Neural cell (in vitro differentiated cells): Measurements from ENCODE around the gene NRG3. TPM values are rescaled to one million over a fixed set of nuclear protein-coding genes. Genes with fewer than 3 reads are reported as not detected.

Source experiments
- H2AFZ ChIP-seq: fragments of 200-600, 300-800 bp; sonication (generic), shearing (Covaris generic); 2 replicates; pipeline ENCODE4 v1.6.0; 2014; ENCODE audit warnings: low read depth, mild to moderate bottlenecking, antibody characterized with exemption, low read length, moderate library complexity
- H3F3A ChIP-seq: fragments of 200-600 bp; shearing (Covaris generic); 2 replicates; pipeline ENCODE4 v1.6.1; 2016; ENCODE audit warnings: mild to moderate bottlenecking, moderate library complexity, mixed read lengths, antibody characterized with exemption, low read length; ENCODE audit not compliant: insufficient read depth, poor library complexity, severe bottlenecking
- H3K27ac ChIP-seq: fragments of 200-600, 300-800 bp; sonication (generic), shearing (Covaris generic); 2 replicates; pipeline ENCODE4 v1.5.1; 2014; ENCODE audit warnings: mild to moderate bottlenecking, low read length, moderate library complexity
- H3K27me3 ChIP-seq: fragments of 300-800, 200-600 bp; sonication (generic), shearing (Covaris generic); 2 replicates; pipeline ENCODE4 v1.6.0; 2014; ENCODE audit warnings: mild to moderate bottlenecking, low read depth, low read length, moderate library complexity; ENCODE audit not compliant: insufficient read depth
- H3K36me3 ChIP-seq: fragments of 300-800, 200-600 bp; sonication (generic), shearing (Covaris generic); 2 replicates; pipeline ENCODE4 v1.5.1; 2014; ENCODE audit warnings: mild to moderate bottlenecking, antibody characterized with exemption, low read length, moderate library complexity; ENCODE audit not compliant: insufficient read depth
- H3K4me2 ChIP-seq: fragments of 300-800, 200-600 bp; sonication (generic), shearing (Covaris generic); 2 replicates; pipeline ENCODE4 v1.6.0; 2014; ENCODE audit warnings: mild to moderate bottlenecking, low read length
- H3K4me3 ChIP-seq: fragments of 300-800, 200-600 bp; sonication (generic), shearing (Covaris generic); 2 replicates; pipeline ENCODE4 v1.5.1; 2014; ENCODE audit warnings: mild to moderate bottlenecking, low read length, moderate library complexity
- H3K79me2 ChIP-seq: fragments of 200-600 bp; shearing (Covaris generic); replicated peaks from 2 replicates; pipeline ENCODE4 v1.6.0; 2014; ENCODE audit warnings: mild to moderate bottlenecking, low read length, moderate library complexity; ENCODE audit not compliant: insufficient read depth
- H3K9ac ChIP-seq: fragments of 300-800, 200-600 bp; sonication (generic), shearing (Covaris generic); 2 replicates; pipeline ENCODE4 v1.6.1; 2016; ENCODE audit warnings: mild to moderate bottlenecking, low read length, mixed read lengths
- H3K9me2 ChIP-seq: fragments of 200-600 bp; shearing (Covaris generic); 2 replicates; pipeline ENCODE4 v1.6.1; 2016; ENCODE audit warnings: mild to moderate bottlenecking, low read length, mixed read lengths; ENCODE audit not compliant: insufficient read depth
- H3K9me3 ChIP-seq: fragments of 200-600, 300-800 bp; sonication (generic), shearing (Covaris generic); 2 replicates; pipeline ENCODE4 v1.6.1; 2016; ENCODE audit warnings: mild to moderate bottlenecking, mixed run types, low read length, moderate library complexity, mixed read lengths
- H4K20me1 ChIP-seq: fragments of 200-600 bp; shearing (Covaris generic); 2 replicates; pipeline ENCODE4 v1.6.1; 2016; ENCODE audit warnings: mild to moderate bottlenecking, mixed run types; ENCODE audit not compliant: insufficient read depth
- EP300 ChIP-seq: fragments of 450-650 bp; conservative IDR thresholded peaks from 2 replicates; pipeline ENCODE4 v1.6.1; 2014; ENCODE audit warnings: antibody characterized with exemption, mild to moderate bottlenecking, moderate library complexity; ENCODE audit not compliant: poor library complexity, severe bottlenecking
- EZH2 ChIP-seq: fragments of 200-600, 300-800 bp; shearing (Covaris generic), sonication (generic); IDR thresholded peaks from 2 replicates; pipeline ENCODE4 v1.6.1; 2014; ENCODE audit warnings: antibody characterized with exemption, low read length, borderline replicate concordance, mild to moderate bottlenecking; ENCODE audit not compliant: insufficient read depth, poor library complexity, severe bottlenecking
- MXI1 ChIP-seq: fragments of 450-650 bp; conservative IDR thresholded peaks from 2 replicates; pipeline ENCODE4 v1.6.1; 2014; ENCODE audit warnings: antibody characterized with exemption, mild to moderate bottlenecking; ENCODE audit not compliant: poor library complexity, severe bottlenecking
- POLR2AphosphoS5 ChIP-seq: IDR thresholded peaks from 2 replicates; pipeline ENCODE4 v1.6.1; 2012
- RAD21 ChIP-seq: fragments of 450-650 bp; conservative IDR thresholded peaks from 2 replicates; pipeline ENCODE4 v1.6.1; 2014; ENCODE audit warnings: antibody characterized with exemption, mild to moderate bottlenecking, moderate library complexity
- SMC3 ChIP-seq: fragments of 450-650 bp; conservative IDR thresholded peaks from 2 replicates; pipeline ENCODE4 v1.6.1; 2014; ENCODE audit warnings: antibody characterized with exemption, mild to moderate bottlenecking, moderate library complexity; ENCODE audit not compliant: poor library complexity
- TAF1 ChIP-seq: IDR thresholded peaks from 2 replicates; pipeline ENCODE4 v1.6.1; 2012; ENCODE audit warnings: low read depth
- polyA plus RNA-seq: library from polyadenylated mRNA; depleted of rRNA; stranded (reverse); fragments of >200 nt; gene quantifications from 2 replicates; pipeline ENCODE4 v1.2.3, GENCODE V29; 2014
- TF ChIP-seq, protein P1 (sequence below): IDR thresholded peaks from 2 replicates; pipeline ENCODE4 v1.6.1; 2012; ENCODE audit warnings: borderline replicate concordance
- TF ChIP-seq, protein P2 (sequence below): fragments of 450-650 bp; IDR thresholded peaks from 2 replicates; pipeline ENCODE4 v1.5.1; 2014; ENCODE audit warnings: antibody characterized with exemption, mild to moderate bottlenecking, moderate library complexity; ENCODE audit not compliant: poor library complexity, severe bottlenecking

Gene NRG3
- polyA plus RNA-seq, 1 donor from 2014 or later, result 14.0 TPM

DNA sequence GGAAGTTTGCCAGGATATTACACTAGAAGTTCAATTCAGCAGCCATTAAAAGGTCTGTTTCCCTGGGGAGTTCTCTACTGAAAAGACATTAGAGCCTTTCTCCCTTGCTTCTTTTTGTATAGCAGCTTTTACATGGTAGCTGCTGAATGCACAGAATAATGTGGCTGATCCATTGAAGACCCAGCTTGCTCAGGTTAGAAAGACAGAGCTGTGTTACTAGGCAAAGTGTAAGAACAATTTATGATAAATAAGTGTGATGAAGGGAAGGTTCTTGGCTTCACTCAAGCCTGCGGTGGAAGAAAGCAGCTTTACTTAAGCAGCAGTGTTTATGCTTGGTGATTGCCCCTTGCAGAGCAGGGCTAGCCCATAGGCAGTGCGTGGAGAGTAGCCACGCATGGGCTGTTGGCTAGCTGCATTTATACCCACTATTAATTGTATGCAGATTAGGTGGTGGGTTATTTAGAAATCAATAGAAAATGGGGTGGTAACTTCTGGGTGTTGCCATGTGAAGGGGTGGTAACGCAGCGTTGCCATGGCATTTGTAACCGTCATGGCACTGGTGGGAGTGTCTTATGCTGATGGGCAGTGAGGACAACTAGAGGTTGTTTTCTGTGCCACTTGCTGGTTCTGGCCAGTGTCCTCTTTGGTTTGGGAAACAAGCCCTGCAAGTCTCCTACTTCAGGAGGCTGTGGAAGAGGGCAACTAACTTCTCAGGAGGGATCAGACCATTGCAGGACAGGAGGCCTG, 942.9 kb downstream of the NRG3 start:
- H3K9ac ChIP-seq, result no peak overlapping the region
- no peaks in the 10 kb centered on the region for H3K9me2 ChIP-seq
- H3K27ac ChIP-seq, result no peak overlapping the region
- no peaks in the 10 kb centered on the region for H4K20me1 ChIP-seq
- H2AFZ ChIP-seq, result no peak overlapping the region
- no peaks in the 10 kb centered on the region for H3F3A ChIP-seq
- no peaks in the 10 kb centered on the region for H3K36me3 ChIP-seq
- no peak for TF ChIP-seq MXI1
- TF ChIP-seq EP300, result no peak
- no peak for TF ChIP-seq POLR2AphosphoS5
- TF ChIP-seq SMC3, result no peak
- no peak for TF ChIP-seq RAD21
- no peak for TF ChIP-seq EZH2
- TF ChIP-seq, protein P1, sequence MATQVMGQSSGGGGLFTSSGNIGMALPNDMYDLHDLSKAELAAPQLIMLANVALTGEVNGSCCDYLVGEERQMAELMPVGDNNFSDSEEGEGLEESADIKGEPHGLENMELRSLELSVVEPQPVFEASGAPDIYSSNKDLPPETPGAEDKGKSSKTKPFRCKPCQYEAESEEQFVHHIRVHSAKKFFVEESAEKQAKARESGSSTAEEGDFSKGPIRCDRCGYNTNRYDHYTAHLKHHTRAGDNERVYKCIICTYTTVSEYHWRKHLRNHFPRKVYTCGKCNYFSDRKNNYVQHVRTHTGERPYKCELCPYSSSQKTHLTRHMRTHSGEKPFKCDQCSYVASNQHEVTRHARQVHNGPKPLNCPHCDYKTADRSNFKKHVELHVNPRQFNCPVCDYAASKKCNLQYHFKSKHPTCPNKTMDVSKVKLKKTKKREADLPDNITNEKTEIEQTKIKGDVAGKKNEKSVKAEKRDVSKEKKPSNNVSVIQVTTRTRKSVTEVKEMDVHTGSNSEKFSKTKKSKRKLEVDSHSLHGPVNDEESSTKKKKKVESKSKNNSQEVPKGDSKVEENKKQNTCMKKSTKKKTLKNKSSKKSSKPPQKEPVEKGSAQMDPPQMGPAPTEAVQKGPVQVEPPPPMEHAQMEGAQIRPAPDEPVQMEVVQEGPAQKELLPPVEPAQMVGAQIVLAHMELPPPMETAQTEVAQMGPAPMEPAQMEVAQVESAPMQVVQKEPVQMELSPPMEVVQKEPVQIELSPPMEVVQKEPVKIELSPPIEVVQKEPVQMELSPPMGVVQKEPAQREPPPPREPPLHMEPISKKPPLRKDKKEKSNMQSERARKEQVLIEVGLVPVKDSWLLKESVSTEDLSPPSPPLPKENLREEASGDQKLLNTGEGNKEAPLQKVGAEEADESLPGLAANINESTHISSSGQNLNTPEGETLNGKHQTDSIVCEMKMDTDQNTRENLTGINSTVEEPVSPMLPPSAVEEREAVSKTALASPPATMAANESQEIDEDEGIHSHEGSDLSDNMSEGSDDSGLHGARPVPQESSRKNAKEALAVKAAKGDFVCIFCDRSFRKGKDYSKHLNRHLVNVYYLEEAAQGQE, result no peak
- TF ChIP-seq TAF1, result no peak
- TF ChIP-seq, protein P2, sequence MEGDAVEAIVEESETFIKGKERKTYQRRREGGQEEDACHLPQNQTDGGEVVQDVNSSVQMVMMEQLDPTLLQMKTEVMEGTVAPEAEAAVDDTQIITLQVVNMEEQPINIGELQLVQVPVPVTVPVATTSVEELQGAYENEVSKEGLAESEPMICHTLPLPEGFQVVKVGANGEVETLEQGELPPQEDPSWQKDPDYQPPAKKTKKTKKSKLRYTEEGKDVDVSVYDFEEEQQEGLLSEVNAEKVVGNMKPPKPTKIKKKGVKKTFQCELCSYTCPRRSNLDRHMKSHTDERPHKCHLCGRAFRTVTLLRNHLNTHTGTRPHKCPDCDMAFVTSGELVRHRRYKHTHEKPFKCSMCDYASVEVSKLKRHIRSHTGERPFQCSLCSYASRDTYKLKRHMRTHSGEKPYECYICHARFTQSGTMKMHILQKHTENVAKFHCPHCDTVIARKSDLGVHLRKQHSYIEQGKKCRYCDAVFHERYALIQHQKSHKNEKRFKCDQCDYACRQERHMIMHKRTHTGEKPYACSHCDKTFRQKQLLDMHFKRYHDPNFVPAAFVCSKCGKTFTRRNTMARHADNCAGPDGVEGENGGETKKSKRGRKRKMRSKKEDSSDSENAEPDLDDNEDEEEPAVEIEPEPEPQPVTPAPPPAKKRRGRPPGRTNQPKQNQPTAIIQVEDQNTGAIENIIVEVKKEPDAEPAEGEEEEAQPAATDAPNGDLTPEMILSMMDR, result no peak
- no peaks in the 10 kb centered on the region for H3K9me3 ChIP-seq
- H3K27me3 ChIP-seq, result no peaks in the 10 kb centered on the region
- no peaks in the 10 kb centered on the region for H3K79me2 ChIP-seq
- no peak overlapping the region for H3K4me2 ChIP-seq
- H3K4me3 ChIP-seq, result no peak overlapping the region

DNA sequence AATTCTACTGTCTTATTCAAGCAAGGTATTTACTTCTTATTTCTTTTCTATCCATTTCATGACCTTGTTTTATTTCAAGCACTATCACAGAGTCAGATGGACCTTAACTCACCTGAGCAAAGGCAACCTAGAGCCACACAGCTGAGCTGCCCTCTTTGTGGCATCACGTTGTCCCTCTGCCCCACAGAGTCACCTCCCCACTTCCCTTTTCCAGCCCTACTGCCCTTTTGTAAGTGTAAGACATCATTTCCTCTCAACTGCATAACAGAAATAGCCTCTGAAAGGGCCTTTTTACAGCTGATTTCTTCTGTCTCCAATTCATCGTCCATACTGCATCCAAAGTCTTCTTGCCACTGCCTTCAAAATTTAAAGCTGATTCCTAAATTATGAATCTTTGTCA, 946.0 kb downstream of the NRG3 start:
- Histone ChIP-seq H4K20me1 (no peaks in the 10 kb centered on the region), H3F3A (no peaks in the 10 kb centered on the region), H3K9ac (no peak overlapping the region), H3K27me3 (no peaks in the 10 kb centered on the region), H3K4me3 (no peak overlapping the region), H3K36me3 (no peaks in the 10 kb centered on the region), H3K27ac (no peak overlapping the region), H2AFZ (no peak overlapping the region), H3K4me2 (no peak overlapping the region), H3K79me2 (no peaks in the 10 kb centered on the region), H3K9me2 (no peaks in the 10 kb centered on the region), H3K9me3 (no peaks in the 10 kb centered on the region)
- TF ChIP-seq MXI1 (no peak), RAD21 (no peak)
- TF ChIP-seq, protein P2, result no peak
- TF ChIP-seq, protein P1, result no peak
